ENCODE results near the gene UTS2R.
"Not testable (repeated sequence)": the region's sequence is repeated elsewhere in the genome, so short reads cannot be mapped to it uniquely, and the experiment has no call there.

Gene UTS2R

GRCh38 chr17:82411396-82412053, 40.0 kb downstream of the UTS2R start:
- DNase-seq = no peak

GRCh38 chr17:82412081-82412480, 40.5 kb downstream of the UTS2R start:
- DNase-seq = not testable (repeated sequence)

DNA sequence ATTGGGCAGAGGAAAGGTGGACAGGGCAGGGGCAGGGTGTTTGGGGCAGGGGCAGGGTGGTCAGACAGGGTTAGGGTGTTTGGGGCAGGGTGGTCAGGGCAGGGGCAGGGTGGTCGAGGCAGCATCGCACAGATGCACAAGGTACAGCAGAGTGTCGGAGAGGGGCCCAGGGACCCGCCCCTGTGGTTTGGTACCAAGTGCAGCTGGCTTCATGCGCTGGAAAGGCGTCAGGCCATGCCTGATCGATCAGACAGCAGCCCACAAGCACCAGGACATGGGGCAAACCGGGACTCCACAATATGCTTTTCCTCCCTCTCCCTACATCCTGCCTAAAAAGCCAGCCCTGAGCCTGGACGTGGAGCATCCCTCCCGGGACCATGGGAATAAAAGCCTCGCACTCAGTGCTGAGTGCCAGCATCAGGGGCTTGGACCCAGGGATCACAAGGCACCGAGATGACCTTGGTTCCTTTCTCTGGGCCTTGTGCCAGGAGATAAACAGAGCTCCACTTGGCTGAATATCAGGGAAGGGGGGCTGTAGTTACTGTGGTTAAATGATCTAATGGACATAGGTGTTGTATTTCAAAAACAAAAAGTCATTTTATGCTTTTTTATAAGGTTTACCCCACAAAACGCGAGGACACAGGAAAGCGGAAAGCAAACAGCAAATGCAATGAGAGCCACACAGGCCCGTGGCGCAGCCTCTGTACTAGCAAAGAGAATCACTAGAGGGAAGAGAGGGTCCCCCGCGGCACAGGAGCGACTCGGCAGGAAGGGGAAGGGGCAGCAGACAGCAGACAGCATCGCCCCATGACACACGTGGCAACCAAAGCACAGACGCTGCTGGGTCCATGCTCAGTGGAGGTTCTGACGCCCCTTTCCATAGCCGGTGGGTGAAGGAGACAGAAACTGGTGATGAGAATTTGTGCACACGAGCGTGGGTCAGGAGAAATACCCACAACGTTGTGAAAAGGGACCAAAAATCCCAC, 41.3 kb downstream of the UTS2R start:
- no peak for DNase-seq

DNA sequence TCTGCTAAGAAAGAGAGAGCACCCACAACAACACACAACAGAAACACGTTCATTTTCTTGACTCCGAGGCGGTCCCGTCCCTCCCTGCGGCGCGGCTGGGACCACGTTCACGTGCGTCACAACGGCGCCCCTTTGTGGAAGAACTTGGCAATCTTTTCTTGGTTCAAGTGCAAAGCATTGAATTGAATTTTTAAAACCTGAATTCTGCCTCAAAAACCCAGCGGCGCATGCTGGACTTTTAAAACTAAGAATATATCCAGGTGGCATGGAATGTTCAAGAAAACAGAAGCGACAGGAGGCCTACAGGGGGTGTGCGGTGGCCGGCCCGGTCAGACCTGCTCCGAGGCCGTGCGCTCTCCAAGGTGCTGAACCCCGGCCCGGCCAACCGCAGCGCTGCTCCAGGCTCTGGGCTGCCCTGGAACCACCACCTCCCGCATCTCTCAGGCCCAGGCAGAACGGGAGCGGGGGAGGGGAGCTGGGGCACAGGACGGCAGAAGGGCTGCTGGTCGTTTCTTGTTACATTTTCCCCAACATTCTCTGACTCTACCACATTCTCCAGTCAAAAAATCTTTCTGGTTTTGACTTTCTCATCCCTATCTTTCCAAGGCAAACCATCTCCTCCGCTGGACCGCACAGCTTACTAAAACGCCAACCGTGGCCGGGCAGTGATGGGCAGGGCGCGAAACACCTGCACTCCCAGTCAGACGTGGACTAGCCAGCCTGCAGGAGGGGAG, 43.1 kb downstream of the UTS2R start:
- peak; percentile 31 for DNase-seq

DNA sequence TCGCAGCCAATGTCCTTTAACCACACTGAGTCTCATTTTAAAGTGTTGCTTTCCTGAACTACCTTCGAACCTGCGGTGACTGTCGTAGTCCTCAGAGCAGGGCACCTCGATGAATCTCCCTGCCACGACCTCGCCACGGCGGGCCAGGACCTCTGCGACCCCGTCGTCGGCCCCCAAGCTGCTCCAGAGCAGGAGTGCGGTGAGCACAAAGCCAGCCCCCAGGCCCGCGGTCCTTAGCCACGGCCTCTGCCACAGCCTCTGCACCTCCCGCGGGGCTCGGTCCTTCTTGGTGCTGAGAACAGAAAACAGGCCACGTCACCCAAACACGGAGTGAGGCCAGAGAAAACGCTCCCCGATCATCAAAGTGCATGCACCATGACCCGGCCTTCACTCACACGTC, 43.8 kb downstream of the UTS2R start:
- no peak for DNase-seq

DNA sequence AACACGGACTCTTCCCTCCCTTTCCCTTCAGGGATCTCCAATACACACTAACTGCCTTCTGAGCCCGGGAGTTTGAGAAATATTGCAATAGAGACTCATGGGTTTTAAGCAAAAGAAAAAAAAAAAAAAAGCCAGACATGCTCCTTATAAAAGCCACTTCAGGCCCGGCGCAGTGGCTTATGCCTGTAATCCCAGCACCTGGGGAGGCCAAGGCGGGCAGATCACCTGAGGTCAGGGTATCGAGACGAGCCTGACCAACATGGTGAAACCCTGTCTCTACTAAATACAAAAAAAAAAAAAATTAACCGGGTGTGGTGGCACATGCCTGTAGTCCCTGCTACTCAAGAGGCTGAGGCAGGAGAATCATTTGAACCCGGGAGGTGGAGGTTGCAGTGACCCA, 44.2 kb downstream of the UTS2R start:
- DNase-seq = no peak

- DNase-seq = no peak
These were observed 44.7 kb downstream of the UTS2R start for GRCh38 chr17:82416264-82416663.

DNA sequence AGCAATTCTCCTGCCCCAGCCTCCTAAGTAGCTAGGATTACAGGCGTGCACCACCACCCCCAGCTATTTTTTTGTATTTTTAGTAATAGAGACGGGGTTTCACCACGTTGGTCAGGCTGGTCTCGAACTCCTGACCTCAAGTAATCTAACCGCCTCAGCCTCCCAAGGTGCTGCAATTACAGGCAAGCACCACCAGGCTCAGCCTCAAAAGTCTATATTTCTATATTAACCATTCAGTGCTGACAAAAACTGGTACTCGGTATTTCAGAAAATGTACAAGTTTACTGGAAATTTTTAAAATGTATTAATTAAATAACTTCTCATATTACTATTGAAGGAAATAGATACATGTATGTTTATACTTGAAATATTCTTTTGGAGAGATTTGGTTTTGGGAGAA, 45.2 kb downstream of the UTS2R start:
- DNase-seq = no peak

DNA sequence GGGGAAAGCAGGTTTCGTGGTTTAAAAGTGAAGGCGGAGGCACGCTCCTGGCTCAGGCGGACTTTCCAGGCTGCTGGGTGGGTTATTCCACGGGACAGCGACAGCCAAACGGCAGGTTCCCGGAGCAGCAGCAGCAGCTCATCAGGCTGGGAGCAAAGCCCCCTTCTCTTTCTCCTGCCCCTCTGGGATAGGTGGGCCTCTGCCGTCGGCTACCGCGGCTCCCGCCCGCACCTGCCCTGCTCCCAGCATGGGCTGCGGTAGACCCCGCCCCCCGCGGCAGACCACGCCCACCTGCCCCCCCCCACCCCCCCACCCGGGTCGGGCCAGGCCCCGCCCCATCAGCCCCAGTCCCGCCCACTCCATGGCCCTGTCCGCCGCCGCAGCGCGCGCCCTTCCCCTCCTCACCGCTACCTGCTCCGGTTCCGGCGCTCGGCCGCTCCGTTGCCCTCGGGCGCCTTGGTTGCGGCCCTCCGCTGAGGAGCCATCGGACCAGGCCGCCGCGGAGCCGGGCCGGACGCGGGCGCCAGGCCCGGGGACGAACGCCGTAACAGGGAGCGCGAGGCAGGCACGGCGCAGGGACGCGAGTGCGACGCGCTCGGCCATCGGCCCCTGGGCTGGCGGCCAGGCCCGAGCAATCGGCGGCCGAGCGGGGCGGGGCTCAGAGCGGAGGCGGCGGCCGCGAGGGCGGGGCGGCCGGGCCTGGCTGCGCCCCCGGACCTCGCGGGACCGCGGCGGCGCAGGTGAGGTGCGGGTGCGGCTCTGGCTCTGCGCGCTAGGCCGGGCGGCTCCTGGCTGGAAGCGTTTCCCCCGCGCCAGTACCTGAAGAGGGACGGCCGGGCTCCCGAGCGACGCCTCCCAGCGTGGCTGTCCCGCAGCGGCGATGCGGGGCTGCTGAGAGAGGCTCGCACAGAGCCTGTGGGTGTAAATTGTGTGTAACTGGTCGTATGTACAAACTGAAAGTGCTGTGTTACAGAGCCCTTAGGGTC, 46.7 kb downstream of the UTS2R start, which contains the start of the genes HEXD and OGFOD3:
HEXD (plus strand) TSS at position 347 of the 986 bp plus-strand sequence. CDS start 1,453 bp downstream, outside the sequence.
OGFOD3 (minus strand) TSS at position 586 of the 986 bp plus-strand sequence; CDS start at position 485, 101 bp downstream.
- DNase-seq = peak; percentile 70

DNA sequence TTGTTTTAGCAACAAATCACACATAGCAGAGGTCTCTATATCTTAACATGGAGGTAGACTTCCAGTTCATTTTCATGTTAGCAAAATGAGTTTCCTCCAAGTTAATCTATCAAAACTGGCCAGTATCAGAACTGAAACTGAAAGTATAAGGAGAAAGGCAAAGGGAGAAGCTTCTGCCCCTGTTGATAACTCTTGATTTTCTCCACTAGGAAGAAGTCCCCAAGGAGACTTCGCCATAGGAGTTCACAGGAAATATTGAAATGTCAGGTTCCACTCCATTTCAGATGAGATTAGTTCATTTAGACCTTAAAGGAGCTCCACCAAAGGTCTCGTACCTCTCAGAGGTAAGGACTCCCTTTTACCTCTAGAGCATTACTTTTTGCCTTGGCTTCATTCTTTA, 48.0 kb downstream of the UTS2R start:
- DNase-seq = no peak

DNA sequence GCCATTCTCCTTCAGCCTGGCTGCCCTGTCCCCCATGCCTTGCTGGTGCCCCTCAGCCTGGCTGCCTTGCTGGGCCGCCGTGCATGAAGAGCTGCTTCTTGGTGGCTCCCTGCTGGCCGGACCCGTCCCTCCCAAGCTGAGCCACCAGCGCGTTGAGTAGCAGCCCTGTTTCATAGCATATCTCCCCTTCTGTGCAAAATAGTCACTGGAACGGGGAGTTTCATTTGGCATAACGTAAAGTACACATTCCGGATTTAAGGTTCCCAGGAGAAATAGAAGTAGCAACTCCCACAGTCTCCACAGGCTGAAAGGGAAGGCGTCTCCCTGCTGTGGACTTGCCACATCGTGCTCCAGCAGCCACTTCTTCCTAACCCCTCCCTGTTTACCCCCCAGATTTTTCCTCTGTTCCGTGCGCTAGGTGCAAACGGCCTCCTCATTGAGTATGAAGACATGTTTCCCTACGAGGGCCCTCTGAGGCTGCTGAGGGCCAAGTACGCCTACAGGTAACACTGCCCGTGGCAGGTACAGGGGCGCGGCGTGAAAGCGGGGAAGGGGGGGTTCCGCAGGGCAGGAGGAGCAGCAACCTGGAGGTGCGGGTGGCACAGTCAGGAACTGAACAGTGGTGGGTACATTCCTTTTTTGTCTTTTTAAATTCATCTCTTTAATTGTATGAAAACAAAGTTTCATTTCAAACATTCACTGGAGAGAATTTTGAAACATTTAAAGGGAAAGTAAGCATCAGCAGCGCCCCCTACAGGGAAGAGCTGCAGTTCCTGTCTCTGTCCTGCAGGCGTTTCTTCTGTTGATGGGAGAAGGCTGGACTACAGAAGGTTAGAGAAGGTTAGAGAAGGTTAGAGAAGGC, 52.7 kb downstream of the UTS2R start:
- DNase-seq = no peak

GRCh38 chr17:82424863-82425159, 53.2 kb downstream of the UTS2R start:
- no peak for DNase-seq
